Liver (tissue), 3 donors: Measurements from ENCODE around the gene ALDH9A1.

Experiments used
- ATF3 ChIP-seq: IDR thresholded peaks from 2 replicates; pipeline ENCODE4 v1.6.1; 2016; ENCODE audit warnings: antibody characterized with exemption
- CTCF ChIP-seq: fragments of 150-350 bp; IDR thresholded peaks from 2 replicates; pipeline ENCODE4 v1.5.1; 2017; ENCODE audit warnings: improper control_type of control experiment, low read depth, low read length; ENCODE audit not compliant: missing input control
- EGR1 ChIP-seq, 2 donors: IDR thresholded peaks; 2 replicates each; pipeline ENCODE4 v1.6.1; 2016 to 2018; ENCODE audit warnings: antibody characterized with exemption in 2 of 2, low read depth in 2 of 2
- GABPA ChIP-seq, 2 donors: IDR thresholded peaks in 1 of 2; conservative IDR thresholded peaks in 1 of 2; 2 replicates each; pipeline ENCODE4 v1.6.1; 2016; ENCODE audit warnings: antibody characterized with exemption in 2 of 2, mild to moderate bottlenecking in 1 of 2, moderate library complexity in 1 of 2
- JUND ChIP-seq, 2 donors: IDR thresholded peaks; 2 replicates each; pipeline ENCODE4 v1.6.1; 2016; ENCODE audit warnings: antibody characterized with exemption in 2 of 2
- RAD21 ChIP-seq, 2 donors: IDR thresholded peaks; 2 replicates each; pipeline ENCODE4 v1.6.1; 2016; ENCODE audit warnings: antibody characterized with exemption in 2 of 2, mild to moderate bottlenecking in 2 of 2
- REST ChIP-seq: IDR thresholded peaks from 2 replicates; pipeline ENCODE4 v1.6.1; 2016; ENCODE audit warnings: antibody characterized with exemption, mild to moderate bottlenecking
- RXRA ChIP-seq, 2 donors: IDR thresholded peaks; 2 replicates each; pipeline ENCODE4 v1.6.1; 2017 to 2018; ENCODE audit warnings: antibody characterized with exemption in 2 of 2, mild to moderate bottlenecking in 1 of 2
- SP1 ChIP-seq: IDR thresholded peaks from 2 replicates; pipeline ENCODE4 v1.6.1; 2018; ENCODE audit warnings: antibody characterized with exemption, mild to moderate bottlenecking
- TAF1 ChIP-seq: conservative IDR thresholded peaks from 2 replicates; pipeline ENCODE4 v1.6.1; 2016; ENCODE audit warnings: antibody characterized with exemption, mild to moderate bottlenecking
- YY1 ChIP-seq: IDR thresholded peaks from 2 replicates; pipeline ENCODE4 v1.6.1; 2016; ENCODE audit warnings: antibody characterized with exemption, mild to moderate bottlenecking
- ZBTB33 ChIP-seq: IDR thresholded peaks from 2 replicates; pipeline ENCODE4 v1.6.1; 2016; ENCODE audit warnings: antibody characterized with exemption
- donor health status: healthy.
- donor health status: healthy.

GRCh38 chr1:165726841-165727240, 28.5 kb upstream of the ALDH9A1 start:
- no peak for TF ChIP-seq GABPA (IDR thresholded peaks at IDR 0.05 in 1 of 2, conservative IDR thresholded peaks at IDR 0.05 in 1 of 2)
- TF ChIP-seq ATF3 = no peak
- no peak for TF ChIP-seq CTCF
- TF ChIP-seq YY1 = no peak
- TF ChIP-seq REST = no peak
- TF ChIP-seq TAF1 = no peak
- TF ChIP-seq RAD21 (IDR thresholded peaks at IDR 0.05) = no peak
- TF ChIP-seq SP1 = no peak
- no peak for TF ChIP-seq RXRA (IDR thresholded peaks at IDR 0.05)
- no peak for TF ChIP-seq JUND (IDR thresholded peaks at IDR 0.05)
- no peak for TF ChIP-seq EGR1 (IDR thresholded peaks at IDR 0.05; ENCODE audit: low read depth in 2 of 2)
- TF ChIP-seq ZBTB33 = no peak
